ENCODE measurements around the gene FLOT2.
A peak's percentile ranks its signal among the peaks of the same experiment; 100 is the strongest.
"Not testable (repeated sequence)": the region's sequence is repeated elsewhere in the genome, so short reads cannot be mapped to it uniquely, and the experiment has no call there.

The FLOT2 gene

DNA sequence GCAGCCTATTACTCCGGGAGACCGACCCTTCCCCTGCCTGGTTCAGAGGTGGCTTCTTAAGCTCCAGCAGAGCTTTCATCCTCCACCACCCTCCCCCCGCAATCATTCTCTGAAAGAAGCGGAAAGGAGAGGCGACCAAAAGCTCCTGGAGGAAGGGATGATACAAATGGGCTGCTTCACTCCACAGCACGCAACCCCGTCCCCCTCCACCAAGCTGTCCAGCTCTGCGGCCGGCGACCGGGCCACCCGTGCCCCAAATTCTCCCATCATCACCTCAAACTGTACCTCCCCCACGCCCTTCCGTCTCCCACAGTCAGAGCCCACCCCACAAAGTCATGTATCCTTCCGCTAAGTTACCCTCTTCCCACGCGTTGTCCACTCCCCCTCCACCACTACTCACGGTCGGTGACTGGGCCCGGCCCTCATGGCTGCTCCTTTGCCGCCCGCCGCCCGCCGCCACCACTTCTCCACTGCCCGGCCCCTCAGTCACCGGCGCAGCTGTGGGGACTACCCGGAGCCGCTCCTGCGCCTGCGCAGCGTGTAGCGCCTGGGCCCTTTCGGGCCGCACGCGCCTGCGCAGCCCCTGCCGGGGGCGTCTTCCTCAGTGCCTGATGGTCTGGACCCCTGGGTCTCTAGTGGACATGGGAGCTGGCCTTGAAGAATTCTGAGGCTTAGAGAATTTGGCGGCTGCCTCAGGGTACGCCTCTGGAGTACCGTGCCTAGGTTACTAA is 55.1 kb downstream of the FLOT2 start, which contains the start of gene FAM222B:
TSS of gene FAM222B (minus strand) at position 509 of the 731 bp plus-strand sequence. CDS start 76,123 bp downstream, outside the sequence.
- peak; percentile 71 for DNase-seq (ENCODE audit: low read depth)

- no peak for DNase-seq (ENCODE audit: low read depth)
These were observed 55.6 kb downstream of the FLOT2 start for GRCh38 chr17:28841901-28842281.

DNA sequence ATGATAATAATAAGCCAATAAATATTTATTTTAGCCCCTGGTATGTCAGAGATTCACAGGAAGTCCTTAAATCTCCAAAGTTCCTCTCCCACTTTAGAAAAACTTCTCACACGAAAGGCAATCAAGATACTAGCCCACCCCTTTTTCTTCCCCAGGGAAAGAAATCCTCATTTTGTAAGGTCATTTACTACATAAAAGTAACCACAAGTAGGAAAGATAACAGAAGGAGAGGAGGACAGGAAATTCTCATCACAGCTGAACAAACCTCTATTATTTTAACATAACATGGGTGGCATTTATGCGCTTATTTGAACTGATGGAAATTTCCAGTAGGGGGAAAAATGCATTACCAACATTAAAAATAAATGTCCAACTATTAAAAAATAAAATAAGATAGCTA is 58.3 kb downstream of the FLOT2 start:
- no peak for DNase-seq (ENCODE audit: low read depth)

DNA sequence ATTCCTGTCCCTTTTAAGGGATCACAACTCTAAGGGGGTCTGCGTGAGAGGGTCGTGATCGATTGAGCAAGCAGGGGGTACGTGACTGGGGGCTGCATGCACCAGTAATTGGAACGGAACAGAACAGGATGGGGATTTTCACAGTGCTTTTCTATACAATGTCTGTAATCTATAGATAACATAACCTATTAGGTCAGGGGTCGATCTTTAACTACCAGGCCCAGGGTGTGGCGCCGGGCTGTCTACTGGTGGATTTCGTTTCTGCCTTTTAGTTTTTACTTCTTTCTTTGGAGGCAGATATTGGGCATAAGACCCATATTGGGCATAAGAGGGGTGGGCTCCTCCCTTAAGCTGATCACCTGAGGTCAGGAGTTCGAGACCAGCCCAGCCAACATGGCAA is 61.0 kb downstream of the FLOT2 start:
- DNase-seq (ENCODE audit: low read depth), result not testable (repeated sequence)

DNA sequence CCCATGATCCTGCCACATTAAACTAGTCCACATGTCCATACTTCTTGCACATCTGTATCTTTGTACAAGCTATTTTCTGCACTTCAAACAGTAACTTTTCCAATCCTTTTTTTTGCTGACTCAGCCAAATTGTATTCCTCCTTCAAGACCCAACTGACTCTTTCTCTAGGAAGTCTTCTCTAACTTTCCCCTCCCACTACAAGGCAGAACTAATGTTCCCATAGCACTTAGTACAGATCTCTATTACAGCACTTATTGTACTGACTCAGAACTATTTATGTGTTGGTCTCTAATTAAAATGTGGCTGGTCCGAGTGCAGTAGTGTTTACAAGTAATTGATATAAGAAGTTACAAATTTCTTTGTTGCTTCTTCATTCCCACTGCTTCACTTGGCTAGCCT is 63.1 kb downstream of the FLOT2 start:
- DNase-seq (ENCODE audit: low read depth), result no peak
